Kidney capillary endothelial cell (primary cell): Measurements from ENCODE around the gene SUGCT.
A peak's percentile ranks its signal among the peaks of the same experiment; 100 is the strongest.

ENCODE experiments used
- DNase-seq: peaks from one replicate; pipeline ENCODE4 v3.0.0-alpha.2; 2018; ENCODE audit warnings: low spot score

Gene SUGCT

GRCh38 chr7:40874756-40875155, 740.0 kb downstream of the SUGCT start:
- no peak for DNase-seq

- no peak for DNase-seq
Observed at GRCh38 chr7:40876601-40877000, 741.8 kb downstream of the SUGCT start.

GRCh38 chr7:40879941-40880543, 745.2 kb downstream of the SUGCT start:
- no peak for DNase-seq

- DNase-seq = no peak
Observed at GRCh38 chr7:40880581-40880980, 745.8 kb downstream of the SUGCT start.

- DNase-seq = no peak
Observed at GRCh38 chr7:40881405-40881926, 746.7 kb downstream of the SUGCT start.

GRCh38 chr7:40882071-40882658, 747.4 kb downstream of the SUGCT start:
- DNase-seq = no peak

GRCh38 chr7:40883826-40884225, 749.0 kb downstream of the SUGCT start:
- DNase-seq = no peak

GRCh38 chr7:40884241-40884640, 749.4 kb downstream of the SUGCT start:
- no peak for DNase-seq

GRCh38 chr7:40885503-40885902, 750.7 kb downstream of the SUGCT start:
- DNase-seq = peak; percentile 54

GRCh38 chr7:40887099-40887498, 752.3 kb downstream of the SUGCT start:
- peak; percentile 32 for DNase-seq

- no peak for DNase-seq
Observed at GRCh38 chr7:40888499-40888898, 753.7 kb downstream of the SUGCT start.

- no peak for DNase-seq
Observed at GRCh38 chr7:40889099-40889498, 754.3 kb downstream of the SUGCT start.

- DNase-seq = no peak
Observed at GRCh38 chr7:40889539-40889938, 754.7 kb downstream of the SUGCT start.

GRCh38 chr7:40890088-40890692, 755.4 kb downstream of the SUGCT start:
- no peak for DNase-seq

GRCh38 chr7:40891232-40891631, 756.4 kb downstream of the SUGCT start:
- no peak for DNase-seq

GRCh38 chr7:40899151-40899550, 764.3 kb downstream of the SUGCT start:
- no peak for DNase-seq

- no peak for DNase-seq
Observed at GRCh38 chr7:40899636-40900507, 765.1 kb downstream of the SUGCT start.

GRCh38 chr7:40903872-40904271, 769.1 kb downstream of the SUGCT start:
- DNase-seq = no peak

- DNase-seq = no peak
Observed at GRCh38 chr7:40907286-40907685, 772.5 kb downstream of the SUGCT start.

- DNase-seq = no peak
Observed at GRCh38 chr7:40909346-40909980, 774.7 kb downstream of the SUGCT start.
